Body of pancreas (tissue), 4 donors: ENCODE results near the gene MYLK3.

Source experiments
- CTCF ChIP-seq, 7 experiments: fragments of 450-650 bp in 4 of 7; fragments of 200-600 bp in 3 of 7; sonication (generic) in 3 of 7; IDR thresholded peaks; one replicate each; pipeline ENCODE4 v1.5.1; 2016 to 2019; ENCODE audit warnings: antibody characterized with exemption in 7 of 7
- POLR2A ChIP-seq, 3 donors: fragments of 450-650 bp; IDR thresholded peaks; one replicate each; pipeline ENCODE4 v1.6.1; 2016; ENCODE audit warnings: antibody characterized with exemption in 3 of 3, mild to moderate bottlenecking in 2 of 3

GRCh38 chr16:46756772-46757171, 8.6 kb upstream of the MYLK3 start:
- TF ChIP-seq POLR2A (IDR thresholded peaks at IDR 0.05) (no peak), CTCF (IDR thresholded peaks at IDR 0.05) (no peak)
